Trophoblast cell (in vitro differentiated cells and primary cell): ENCODE data around the gene HMCES.

Source experiments
- DNase-seq, 2 donors: peaks; one replicate each; pipeline ENCODE4 v3.0.0-alpha.2; 2016
- H2AFZ ChIP-seq: 2 replicates; pipeline ENCODE4 v1.6.1; 2013; ENCODE audit warnings: low read length, moderate library complexity, mild to moderate bottlenecking; ENCODE audit not compliant: insufficient read depth, poor library complexity
- H2AK5ac ChIP-seq: 2 replicates; pipeline ENCODE4 v1.6.1; 2013; ENCODE audit warnings: mild to moderate bottlenecking, low read length
- H2BK120ac ChIP-seq: 2 replicates; pipeline ENCODE4 v1.6.1; 2013; ENCODE audit warnings: low read length, mild to moderate bottlenecking, moderate library complexity; ENCODE audit not compliant: insufficient read depth, poor library complexity
- H2BK12ac ChIP-seq: 2 replicates; pipeline ENCODE4 v1.6.1; 2013; ENCODE audit warnings: mild to moderate bottlenecking, low read length, moderate library complexity
- H2BK5ac ChIP-seq: 2 replicates; pipeline ENCODE4 v1.6.1; 2013; ENCODE audit warnings: low read length, low read depth, moderate library complexity, mild to moderate bottlenecking; ENCODE audit not compliant: poor library complexity
- H3K14ac ChIP-seq: 2 replicates; pipeline ENCODE4 v1.6.1; 2013; ENCODE audit warnings: mild to moderate bottlenecking, low read length
- H3K18ac ChIP-seq: 2 replicates; pipeline ENCODE4 v1.6.1; 2013; ENCODE audit warnings: mild to moderate bottlenecking, low read length
- H3K23ac ChIP-seq: 2 replicates; pipeline ENCODE4 v1.6.1; 2013; ENCODE audit warnings: low read length
- H3K27ac ChIP-seq: 2 replicates; pipeline ENCODE4 v1.5.1; 2013; ENCODE audit warnings: low read depth, mild to moderate bottlenecking, inconsistent platforms, low read length, moderate library complexity
- H3K27me3 ChIP-seq: 2 replicates; pipeline ENCODE4 v1.6.1; 2013; ENCODE audit warnings: inconsistent platforms, mild to moderate bottlenecking, low read length, moderate library complexity; ENCODE audit not compliant: insufficient read depth
- H3K36me3 ChIP-seq, 2 experiments: 1 replicate in 1 of 2; 2 replicates in 1 of 2; pipeline ENCODE4 v1.6.1; 2013; ENCODE audit warnings: low read length in 2 of 2, mild to moderate bottlenecking in 2 of 2, moderate library complexity in 1 of 2; ENCODE audit not compliant: insufficient read depth in 2 of 2, control insufficient read depth in 1 of 2
- H3K4ac ChIP-seq: 2 replicates; pipeline ENCODE4 v1.6.1; 2013; ENCODE audit warnings: low read depth, mild to moderate bottlenecking, low read length, moderate library complexity
- H3K4me1 ChIP-seq, 2 experiments: 1 replicate in 1 of 2; 2 replicates in 1 of 2; pipeline ENCODE4 v1.6.1; 2013; ENCODE audit warnings: low read length in 2 of 2, mild to moderate bottlenecking in 2 of 2, moderate library complexity in 1 of 2; ENCODE audit not compliant: insufficient read depth in 2 of 2, control insufficient read depth in 1 of 2
- H3K4me2 ChIP-seq: 2 replicates; pipeline ENCODE4 v1.6.1; 2013; ENCODE audit warnings: inconsistent platforms, mild to moderate bottlenecking, low read length, moderate library complexity
- H3K4me3 ChIP-seq: 2 replicates; pipeline ENCODE4 v1.5.1; 2013; ENCODE audit warnings: mild to moderate bottlenecking, low read depth, low read length, inconsistent platforms
- H3K79me1 ChIP-seq: one replicate; pipeline ENCODE4 v1.6.1; 2013; ENCODE audit warnings: low read length
- H3K79me2 ChIP-seq: 2 replicates; pipeline ENCODE4 v1.6.1; 2013; ENCODE audit warnings: low read length, mild to moderate bottlenecking; ENCODE audit not compliant: control insufficient read depth, insufficient read depth, poor library complexity
- H3K9ac ChIP-seq: 2 replicates; pipeline ENCODE4 v1.6.1; 2013; ENCODE audit warnings: mild to moderate bottlenecking, low read length
- H3K9me3 ChIP-seq: 2 replicates; pipeline ENCODE4 v1.6.1; 2013; ENCODE audit warnings: low read depth, mild to moderate bottlenecking, control low read depth, inconsistent platforms, low read length; ENCODE audit not compliant: insufficient read depth
- H4K12ac ChIP-seq: 2 replicates; pipeline ENCODE4 v1.6.1; 2013; ENCODE audit warnings: low read depth, mild to moderate bottlenecking, low read length, moderate library complexity
- H4K8ac ChIP-seq: 2 replicates; pipeline ENCODE4 v1.6.1; 2013; ENCODE audit warnings: low read depth, mild to moderate bottlenecking, low read length, moderate library complexity
- H4K91ac ChIP-seq: one replicate; pipeline ENCODE4 v1.6.1; 2013; ENCODE audit warnings: low read depth, mild to moderate bottlenecking, low read length, moderate library complexity
- WGBS: extraction: QIAGEN DNeasy Blood & Tissue Kit; methylation state at CpG from one replicate; pipeline ENCODE4 v1.1.7; 2013; ENCODE audit warnings: missing lambda C conversion rate; ENCODE audit not compliant: insufficient read length, insufficient coverage; ENCODE audit errors: extremely low coverage; 5-methylcytosine and 5-hydroxymethylcytosine counted together

Gene HMCES

GRCh38 chr3:129291236-129291886, 12.7 kb downstream of the HMCES start:
- no peak overlapping the region for H4K91ac ChIP-seq
- no peaks in the 10 kb centered on the region for H3K79me1 ChIP-seq
- H3K14ac ChIP-seq, result no peak overlapping the region
- no CpG with 5 or more reads among the region's 4 CpGs for WGBS
- H4K8ac ChIP-seq, result no peak overlapping the region
- H3K23ac ChIP-seq, result no peak overlapping the region
- H3K4me1 ChIP-seq, result no peaks in the 10 kb centered on the region
- no peak overlapping the region for H2BK5ac ChIP-seq
- no peak for DNase-seq
- no peaks in the 10 kb centered on the region for H3K9me3 ChIP-seq
- H3K9ac ChIP-seq, result no peak overlapping the region
- H2BK120ac ChIP-seq, result no peak overlapping the region
- H2AFZ ChIP-seq, result no peak overlapping the region
- H3K18ac ChIP-seq, result no peak overlapping the region
- H3K79me2 ChIP-seq, result no peaks in the 10 kb centered on the region
- no peak overlapping the region for H4K12ac ChIP-seq
- H2BK12ac ChIP-seq, result no peak overlapping the region
- no peaks in the 10 kb centered on the region for H3K27me3 ChIP-seq
- H3K4ac ChIP-seq, result no peak overlapping the region
- no peak overlapping the region for H3K4me3 ChIP-seq
- no peak overlapping the region for H3K27ac ChIP-seq
- no peak overlapping the region for H3K4me2 ChIP-seq
- no peak overlapping the region for H2AK5ac ChIP-seq
- peaks cover 20 to 28% of the 10 kb centered on the region in 2 experiments for H3K36me3 ChIP-seq

DNA sequence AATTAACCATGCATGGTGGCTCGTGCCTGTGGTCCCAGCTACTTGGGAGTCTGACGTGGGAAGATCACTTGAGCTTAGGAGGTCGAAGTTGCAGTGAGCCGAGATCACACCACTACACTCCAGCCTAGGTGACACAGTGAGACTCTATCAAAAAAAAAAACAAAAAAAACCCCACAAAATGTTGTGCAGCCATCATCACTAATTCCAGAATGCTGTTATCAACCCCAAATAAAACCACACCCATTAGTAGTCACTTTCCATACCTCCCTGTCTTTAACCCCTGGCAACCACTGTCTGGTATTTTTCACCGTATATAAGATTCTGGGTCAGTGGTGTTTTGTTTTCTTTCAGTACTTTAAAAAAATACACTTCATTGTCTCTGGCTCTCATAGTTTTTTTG, 16.6 kb downstream of the HMCES start:
- Histone ChIP-seq H3K14ac (no peak overlapping the region), H4K8ac (no peak overlapping the region), H3K4me1 (no peaks in the 10 kb centered on the region), H3K79me1 (no peaks in the 10 kb centered on the region), H3K9me3 (no peaks in the 10 kb centered on the region), H3K27ac (no peak overlapping the region), H2AK5ac (no peak overlapping the region), H2AFZ (no peak overlapping the region), H3K4ac (no peak overlapping the region), H4K91ac (no peak overlapping the region), H3K27me3 (no peaks in the 10 kb centered on the region), H3K4me3 (no peak overlapping the region), H2BK12ac (no peak overlapping the region), H3K9ac (no peak overlapping the region), H3K4me2 (no peak overlapping the region), H4K12ac (no peak overlapping the region), H3K36me3 (peaks cover 19 to 23% of the 10 kb centered on the region in 2 experiments), H2BK5ac (no peak overlapping the region), H2BK120ac (no peak overlapping the region), H3K18ac (no peak overlapping the region), H3K23ac (no peak overlapping the region), H3K79me2 (no peaks in the 10 kb centered on the region)
- no peak for DNase-seq
- no CpG with 5 or more reads among the region's 5 CpGs for WGBS

DNA sequence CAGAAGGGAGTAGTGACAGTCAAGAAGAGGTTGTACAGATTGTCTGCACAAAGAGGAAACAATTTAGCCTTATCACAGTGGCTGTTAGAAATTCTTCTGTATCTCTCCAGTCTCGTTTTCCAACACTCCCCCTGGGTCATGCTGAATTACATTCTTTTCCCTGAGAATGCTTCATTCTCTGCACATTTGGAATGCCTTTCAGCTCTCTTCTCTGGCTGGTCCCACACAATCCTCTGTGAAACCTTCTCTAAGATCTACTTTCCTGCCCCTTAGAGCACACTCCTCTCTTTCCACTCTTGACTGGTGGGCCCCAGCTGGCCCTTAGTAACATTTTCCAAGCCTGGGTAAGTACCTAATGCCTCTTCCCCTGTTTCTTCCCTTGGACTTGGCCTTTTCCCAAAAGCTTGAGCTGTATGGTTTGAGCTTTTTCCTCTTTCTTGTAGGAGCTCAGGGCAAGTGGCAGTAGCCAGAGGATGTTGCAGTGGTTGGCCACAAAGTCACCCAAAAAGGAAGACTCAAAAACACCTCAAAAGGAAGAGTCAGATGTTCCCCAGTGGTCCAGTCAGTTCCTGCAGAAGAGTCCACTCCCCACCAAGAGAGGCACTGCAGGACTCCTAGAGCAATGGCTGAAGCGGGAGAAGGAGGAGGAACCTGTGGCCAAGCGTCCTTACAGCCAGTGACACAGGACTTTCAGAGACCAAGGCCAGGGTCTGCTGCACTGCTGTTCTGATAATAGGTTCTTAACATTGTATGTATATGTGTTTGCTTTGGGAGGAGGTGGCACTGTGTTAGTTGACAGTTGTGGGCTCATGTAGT, 25.7 kb downstream of the HMCES start:
- H2BK120ac ChIP-seq, result peak overlapping the region; percentile 19
- peak overlapping the region; percentile 74 for H3K27ac ChIP-seq
- peaks cover 2 to 18% of the 10 kb centered on the region in 2 experiments for H3K36me3 ChIP-seq
- DNase-seq, result peak in 1 of 2 donors; percentile 63
- H3K9ac ChIP-seq, result no peak overlapping the region
- no CpG with 5 or more reads among the region's 3 CpGs for WGBS
- H2BK12ac ChIP-seq, result peak overlapping the region; percentile 55
- peak overlapping the region; percentile 27 for H2BK5ac ChIP-seq
- H3K4me1 ChIP-seq, result peaks cover 8 to 13% of the 10 kb centered on the region in 2 experiments
- H3K14ac ChIP-seq, result peak overlapping the region; percentile 12
- H4K12ac ChIP-seq, result no peak overlapping the region
- H3K27me3 ChIP-seq, result no peaks in the 10 kb centered on the region
- no peak overlapping the region for H3K4ac ChIP-seq
- H3K18ac ChIP-seq, result no peak overlapping the region
- no peaks in the 10 kb centered on the region for H3K79me2 ChIP-seq
- H4K91ac ChIP-seq, result peak overlapping the region; percentile 33
- no peak overlapping the region for H3K23ac ChIP-seq
- H4K8ac ChIP-seq, result no peak overlapping the region
- no peak overlapping the region for H3K4me3 ChIP-seq
- H3K4me2 ChIP-seq, result no peak overlapping the region
- no peak overlapping the region for H2AK5ac ChIP-seq
- peaks cover 6% of the 10 kb centered on the region for H3K79me1 ChIP-seq
- H2AFZ ChIP-seq, result no peak overlapping the region
- H3K9me3 ChIP-seq, result no peaks in the 10 kb centered on the region

- no peak overlapping the region for H4K8ac ChIP-seq
- no peak overlapping the region for H2BK120ac ChIP-seq
- no peak overlapping the region for H3K9ac ChIP-seq
- H3K4ac ChIP-seq, result no peak overlapping the region
- no peaks in the 10 kb centered on the region for H3K79me2 ChIP-seq
- H3K4me2 ChIP-seq, result no peak overlapping the region
- H3K9me3 ChIP-seq, result no peaks in the 10 kb centered on the region
- no peak overlapping the region for H3K23ac ChIP-seq
- peak overlapping the region; percentile 74 for H3K27ac ChIP-seq
- no peak overlapping the region for H2AK5ac ChIP-seq
- H4K91ac ChIP-seq, result peak overlapping the region; percentile 33
- H3K14ac ChIP-seq, result no peak overlapping the region
- peaks cover 6% of the 10 kb centered on the region for H3K79me1 ChIP-seq
- no peak overlapping the region for H3K18ac ChIP-seq
- H2BK5ac ChIP-seq, result no peak overlapping the region
- H2AFZ ChIP-seq, result no peak overlapping the region
- peak overlapping the region; percentile 42 for H2BK12ac ChIP-seq
- no CpG with 5 or more reads among the region's 1 CpG for WGBS
- no peak overlapping the region for H4K12ac ChIP-seq
- peak in 1 of 2 donors; percentile 17 for DNase-seq
- H3K36me3 ChIP-seq, result peaks cover 0 to 17% of the 10 kb centered on the region in 2 experiments
- peaks cover 10 to 16% of the 10 kb centered on the region in 2 experiments for H3K4me1 ChIP-seq
- H3K27me3 ChIP-seq, result no peaks in the 10 kb centered on the region
- no peak overlapping the region for H3K4me3 ChIP-seq
Observed at GRCh38 chr3:129304962-129305222, 26.2 kb downstream of the HMCES start.
